Psoas muscle (tissue), 8 donors: ENCODE data around the gene MAP3K5. TPM values are rescaled to one million over a fixed set of nuclear protein-coding genes. Genes with fewer than 3 reads are reported as not detected.
"Not testable (repeated sequence)": the region's sequence is repeated elsewhere in the genome, so short reads cannot be mapped to it uniquely, and the experiment has no call there.

Experiments
- ATAC-seq, 4 donors: fragments of 200-7000 bp; cut with Tn5 transposase; one replicate each; pipeline ENCODE4 v1.9.1; 2020; ENCODE audit warnings: moderate library complexity in 3 of 4, mild to moderate bottlenecking in 2 of 4
- DNase-seq, 2 donors: peaks; one replicate each; pipeline ENCODE4 v3.0.0-alpha.2; 2020
- H3K27ac ChIP-seq: fragments of 200-600 bp; one replicate; pipeline ENCODE4 v1.8.0; 2022
- H3K27me3 ChIP-seq, 3 donors: fragments of 200-600 bp in 1 of 3; one replicate each; pipeline versions ENCODE4 v1.6.1 to v1.8.0; 2013 to 2022; ENCODE audit warnings: low read length in 2 of 3, mild to moderate bottlenecking in 2 of 3, moderate library complexity in 1 of 3; ENCODE audit not compliant: insufficient read depth in 3 of 3
- H3K36me3 ChIP-seq, 2 donors: fragments of 200-600 bp in 1 of 2; one replicate each; pipeline versions ENCODE4 v1.6.1 to v1.8.0; 2013 to 2022; ENCODE audit warnings: low read depth in 1 of 2, mild to moderate bottlenecking in 1 of 2, moderate library complexity in 1 of 2; ENCODE audit not compliant: insufficient read depth in 1 of 2
- H3K4me1 ChIP-seq: fragments of 200-600 bp; one replicate; pipeline ENCODE4 v1.8.0; 2022
- H3K4me3 ChIP-seq: fragments of 200-600 bp; one replicate; pipeline ENCODE4 v1.8.0; 2022; ENCODE audit warnings: mild to moderate bottlenecking
- H3K9me3 ChIP-seq: fragments of 200-600 bp; one replicate; pipeline ENCODE4 v1.8.0; 2022
- WGBS, 3 donors: extraction: QIAGEN DNeasy Blood & Tissue Kit; methylation state at CpG; one replicate each; pipeline versions ENCODE4 v1.1.6 to v1.1.7; 2013; 5-methylcytosine and 5-hydroxymethylcytosine counted together
- intact Hi-C, 2 donors: fragments of 100-400 bp; cut with DNase I; formaldehyde crosslinking; loops; one replicate each; pipeline versions ENCODE4 v1.11.0 to v1.14.2; 2022
- polyA plus RNA-seq, 3 donors: library from polyadenylated mRNA; stranded (reverse); fragments of 200-250 nt; gene quantifications; one replicate each; pipeline ENCODE4 v1.2.3, GENCODE V29; 2013
- total RNA-seq, 4 donors: library from RNA; stranded (reverse); fragmentation: NEBNext Ultra II Directional in 2 of 4; extraction: Animal tissue kit (Norgen Biotek cat#: 25700) in 2 of 4; gene quantifications; one replicate each; pipeline versions ENCODE4 v1.2.1 to v1.2.4, GENCODE V29; 2021 to 2023
- TF ChIP-seq, protein P1 (sequence below): fragments of 200-600 bp; IDR thresholded peaks from one replicate; pipeline ENCODE4 v1.8.0; 2022; ENCODE audit warnings: antibody characterized with exemption
- donor health status: healthy with polysubstance abuse.
- donor health status: DM: no; HTN: no; CAD: no; lungs with moderate emphysema.
- donor health status: Bipolar disorder and iron deficiency.
- donor health status: healthy.
- donor health status: DM: yes; HTN: yes; CAD: no.
- donor health status: DM: no; HTN: no; CAD: no.
- donor health status: DM: no; HTN: no; CAD: no.
- donor health status: DM: yes; HTN: yes; CAD: no.

MAP3K5 gene
- total and polyA plus RNA-seq, 7 donors, result 0.91 to 8.3 (median 3.8) TPM

DNA sequence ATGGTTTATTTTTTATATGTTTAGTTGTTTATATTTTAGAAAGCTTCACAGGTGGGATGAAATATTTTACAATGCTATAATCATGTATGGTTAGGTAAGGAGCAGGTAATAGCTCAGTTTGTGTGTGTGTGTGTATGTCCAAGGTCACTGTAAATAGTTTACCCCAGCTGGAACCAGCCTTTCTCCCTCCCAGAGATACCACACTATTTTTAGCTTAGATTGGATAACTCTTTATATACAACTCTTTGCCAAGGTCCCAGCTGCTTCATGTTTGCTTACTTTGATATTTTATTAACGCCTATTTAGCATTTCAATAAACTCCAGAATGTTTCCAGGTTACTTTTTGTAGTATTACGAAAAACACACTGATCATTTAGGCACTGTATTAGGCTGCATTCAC lies 28.3 kb upstream of the MAP3K5 start:
- 39 to 57% (median 55%) methylated on average over 2 of the region's 2 CpGs for WGBS, 3 donors
- DNase-seq (no peak), ATAC-seq (no peak)
- Histone ChIP-seq H3K27me3 (no peaks in the 10 kb centered on the region), H3K9me3 (no peaks in the 10 kb centered on the region), H3K4me3 (no peak overlapping the region), H3K36me3 (peaks cover 0 to 6% of the 10 kb centered on the region in 2 donors), H3K4me1 (peaks cover 11% of the 10 kb centered on the region), H3K27ac (peak overlapping the region; percentile 99)
- intact Hi-C loops, result no loop called here
- TF ChIP-seq, protein P1, sequence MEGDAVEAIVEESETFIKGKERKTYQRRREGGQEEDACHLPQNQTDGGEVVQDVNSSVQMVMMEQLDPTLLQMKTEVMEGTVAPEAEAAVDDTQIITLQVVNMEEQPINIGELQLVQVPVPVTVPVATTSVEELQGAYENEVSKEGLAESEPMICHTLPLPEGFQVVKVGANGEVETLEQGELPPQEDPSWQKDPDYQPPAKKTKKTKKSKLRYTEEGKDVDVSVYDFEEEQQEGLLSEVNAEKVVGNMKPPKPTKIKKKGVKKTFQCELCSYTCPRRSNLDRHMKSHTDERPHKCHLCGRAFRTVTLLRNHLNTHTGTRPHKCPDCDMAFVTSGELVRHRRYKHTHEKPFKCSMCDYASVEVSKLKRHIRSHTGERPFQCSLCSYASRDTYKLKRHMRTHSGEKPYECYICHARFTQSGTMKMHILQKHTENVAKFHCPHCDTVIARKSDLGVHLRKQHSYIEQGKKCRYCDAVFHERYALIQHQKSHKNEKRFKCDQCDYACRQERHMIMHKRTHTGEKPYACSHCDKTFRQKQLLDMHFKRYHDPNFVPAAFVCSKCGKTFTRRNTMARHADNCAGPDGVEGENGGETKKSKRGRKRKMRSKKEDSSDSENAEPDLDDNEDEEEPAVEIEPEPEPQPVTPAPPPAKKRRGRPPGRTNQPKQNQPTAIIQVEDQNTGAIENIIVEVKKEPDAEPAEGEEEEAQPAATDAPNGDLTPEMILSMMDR, result no peak

DNA sequence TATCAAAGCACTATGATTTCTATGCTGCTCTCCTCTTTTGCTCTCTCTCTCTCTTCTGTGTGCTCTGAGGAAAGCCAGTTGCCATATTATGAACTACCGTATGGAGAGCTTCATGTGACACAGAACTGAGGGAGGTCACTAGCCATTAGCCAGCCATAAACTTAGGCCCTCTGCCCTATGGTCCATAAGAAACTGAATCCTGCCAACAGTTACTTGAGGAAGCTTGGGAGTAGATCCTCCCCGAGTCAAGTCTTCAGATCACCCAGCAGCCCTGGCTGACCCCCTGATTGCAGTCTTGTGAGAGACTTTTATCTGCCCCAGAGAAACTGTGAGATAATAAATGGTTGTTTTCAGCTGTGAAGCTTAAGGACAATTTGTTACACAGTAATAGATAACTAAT lies 24.4 kb upstream of the MAP3K5 start:
- 53 to 65% (median 57%) methylated on average over 2 of the region's 2 CpGs for WGBS, 3 donors
- H3K4me1 ChIP-seq, result peaks cover 10% of the 10 kb centered on the region
- H3K27ac ChIP-seq, result no peak overlapping the region
- DNase-seq (no peak), ATAC-seq (no peak)
- intact Hi-C loops, result no loop called here
- H3K36me3 ChIP-seq, result no peaks in the 10 kb centered on the region
- H3K4me3 ChIP-seq, result no peak overlapping the region
- no peaks in the 10 kb centered on the region for H3K27me3 ChIP-seq
- H3K9me3 ChIP-seq, result no peaks in the 10 kb centered on the region
- TF ChIP-seq, protein P1, result no peak

DNA sequence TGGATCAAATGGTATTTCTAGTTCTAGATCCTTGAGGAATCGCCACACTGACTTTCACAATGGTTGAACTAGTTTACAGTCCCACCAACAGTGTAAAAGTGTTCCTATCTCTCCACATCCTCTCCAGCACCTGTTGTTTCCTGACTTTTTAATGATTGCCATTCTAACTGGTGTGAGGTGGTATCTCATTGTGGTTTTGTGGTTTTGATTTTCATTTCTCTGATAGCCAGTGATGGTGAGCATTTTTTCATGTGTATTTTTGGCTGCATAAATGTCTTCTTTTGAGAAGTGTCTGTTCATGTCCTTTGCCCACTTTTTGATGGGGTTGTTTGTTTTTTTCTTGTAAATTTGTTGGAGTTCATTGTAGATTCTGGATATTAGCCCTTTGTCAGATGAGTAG lies 23.3 kb upstream of the MAP3K5 start:
- H3K36me3 ChIP-seq, H3K4me3 ChIP-seq, intact Hi-C loops, H3K4me1 ChIP-seq, H3K9me3 ChIP-seq, H3K27ac ChIP-seq, H3K27me3 ChIP-seq, ATAC-seq, DNase-seq: not testable (repeated sequence)
- WGBS, 3 donors, result 79 to 95% (median 80%) methylated on average over 1 of the region's 1 CpG

DNA sequence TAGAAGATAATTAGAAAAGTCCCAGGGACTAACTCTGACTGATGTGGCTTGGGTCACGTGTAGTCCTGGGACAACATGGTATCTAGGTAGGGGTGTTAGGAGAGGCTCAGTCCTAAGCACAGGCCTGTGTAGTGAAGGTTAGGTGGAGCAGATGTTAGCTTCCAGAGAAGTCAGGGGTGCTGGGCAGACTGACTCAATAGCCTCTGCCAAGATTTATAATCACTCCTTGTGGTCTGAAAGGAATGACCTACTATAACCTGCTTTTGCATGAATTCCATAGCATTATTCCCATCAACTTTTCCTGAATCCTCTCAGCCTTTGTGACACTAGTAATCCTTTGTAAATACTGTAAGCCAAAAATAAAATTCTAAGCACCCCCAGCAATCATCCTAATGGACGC lies 19.9 kb upstream of the MAP3K5 start:
- Histone ChIP-seq H3K36me3 (no peaks in the 10 kb centered on the region), H3K27ac (no peak overlapping the region), H3K4me3 (no peak overlapping the region), H3K27me3 (no peaks in the 10 kb centered on the region), H3K9me3 (no peaks in the 10 kb centered on the region), H3K4me1 (no peaks in the 10 kb centered on the region)
- DNase-seq (no peak), ATAC-seq (no peak)
- 82 to 90% (median 85%) methylated on average over 2 of the region's 2 CpGs for WGBS, 3 donors
- TF ChIP-seq, protein P1, result no peak
- intact Hi-C loops, result no loop called here

DNA sequence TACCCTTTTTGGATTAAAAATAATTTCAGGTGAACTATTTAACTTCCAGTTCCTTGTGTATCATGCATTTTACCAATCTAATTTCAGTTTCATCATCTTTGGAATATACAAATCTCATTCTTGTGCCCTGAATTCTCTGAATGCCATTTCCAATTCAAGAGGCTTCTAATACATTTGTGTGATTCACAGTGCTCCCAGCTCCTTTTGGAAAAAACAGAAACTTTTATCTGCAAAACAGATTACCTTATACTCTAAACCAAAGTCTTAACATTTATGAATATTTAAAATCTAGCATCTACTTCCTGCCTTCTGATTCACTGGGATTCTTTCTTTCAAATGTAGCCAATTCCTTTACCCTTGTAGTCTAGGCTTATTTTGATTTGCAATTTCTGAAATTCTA lies 19.0 kb upstream of the MAP3K5 start:
- H3K4me1 ChIP-seq, result no peaks in the 10 kb centered on the region
- no peak overlapping the region for H3K4me3 ChIP-seq
- intact Hi-C loops, result no loop called here
- DNase-seq (no peak), ATAC-seq (no peak)
- no peak overlapping the region for H3K27ac ChIP-seq
- TF ChIP-seq, protein P1, result no peak
- no peaks in the 10 kb centered on the region for H3K27me3 ChIP-seq
- no peaks in the 10 kb centered on the region for H3K9me3 ChIP-seq
- no peaks in the 10 kb centered on the region for H3K36me3 ChIP-seq
